Measurements from ENCODE around the gene BTN3A1. TPM values are rescaled to one million over a fixed set of nuclear protein-coding genes. Genes with fewer than 3 reads are reported as not detected.
"Not testable (repeated sequence)": the region's sequence is repeated elsewhere in the genome, so short reads cannot be mapped to it uniquely, and the experiment has no call there.

BTN3A1 gene
- total and polyA plus RNA-seq, 5 donors: 4.4 to 11.2 (median 10.5) TPM

DNA sequence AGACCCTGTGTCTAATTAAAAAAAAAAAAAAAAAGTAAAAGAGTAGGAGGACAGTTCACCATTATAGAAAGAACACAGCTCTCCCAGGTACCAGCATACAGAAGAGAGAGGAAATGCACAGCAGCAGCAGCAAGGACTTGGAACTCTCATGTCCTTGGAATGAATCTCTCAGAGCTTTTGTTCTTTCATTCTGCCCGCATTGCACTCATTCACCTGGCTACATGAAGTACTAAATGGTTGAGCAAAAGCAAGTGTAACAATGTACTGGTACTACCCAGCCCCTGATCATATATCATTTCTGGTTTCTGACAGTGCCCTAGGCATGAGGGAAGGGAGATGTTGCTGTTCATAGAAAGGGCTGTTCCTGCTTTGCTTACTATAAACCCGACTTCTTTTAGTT is 26.1 kb downstream of the BTN3A1 start:
- WGBS: 97% methylated on average over 2 of the region's 2 CpGs
- no peaks in the 10 kb centered on the region for H3K4me1 ChIP-seq (ENCODE audit: control insufficient read depth, insufficient read depth, low read length)
- H3K27ac ChIP-seq (ENCODE audit: low read length): no peak overlapping the region
- DNase-seq (no peak), ATAC-seq (no peak)
- no peaks in the 10 kb centered on the region for H3K27me3 ChIP-seq (ENCODE audit: control insufficient read depth, insufficient read depth)
- no peak overlapping the region for H3K4me3 ChIP-seq (ENCODE audit: low read length)
- no peaks in the 10 kb centered on the region for H3K9me3 ChIP-seq (ENCODE audit: control insufficient read depth, low read length)
- intact Hi-C loops (cut with DNase I): no loop called here

DNA sequence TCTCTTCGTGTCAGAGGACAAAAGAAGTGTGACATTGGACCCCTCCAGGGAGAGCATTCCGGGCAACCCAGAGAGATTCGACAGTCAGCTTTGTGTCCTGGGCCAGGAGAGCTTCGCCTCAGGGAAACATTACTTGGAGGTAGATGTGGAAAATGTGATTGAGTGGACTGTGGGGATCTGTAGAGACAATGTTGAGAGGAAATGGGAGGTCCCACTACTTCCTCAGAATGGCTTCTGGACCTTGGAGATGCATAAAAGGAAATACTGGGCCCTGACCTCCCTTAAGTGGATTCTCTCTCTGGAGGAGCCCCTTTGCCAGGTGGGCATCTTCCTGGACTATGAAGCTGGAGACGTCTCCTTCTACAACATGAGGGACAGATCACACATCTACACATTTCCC is 28.7 kb downstream of the BTN3A1 start:
- H3K4me3 ChIP-seq (ENCODE audit: low read length): no peak overlapping the region
- DNase-seq: no peak
- no peaks in the 10 kb centered on the region for H3K9me3 ChIP-seq (ENCODE audit: control insufficient read depth, low read length)
- no peak overlapping the region for H3K27ac ChIP-seq (ENCODE audit: low read length)
- intact Hi-C loops (cut with DNase I): no loop called here
- peak; percentile 39 to 80 for ATAC-seq
- 71% methylated on average over 5 of the region's 5 CpGs for WGBS
- H3K4me1 ChIP-seq (ENCODE audit: control insufficient read depth, insufficient read depth, low read length): no peaks in the 10 kb centered on the region
- no peaks in the 10 kb centered on the region for H3K27me3 ChIP-seq (ENCODE audit: control insufficient read depth, insufficient read depth)

DNA sequence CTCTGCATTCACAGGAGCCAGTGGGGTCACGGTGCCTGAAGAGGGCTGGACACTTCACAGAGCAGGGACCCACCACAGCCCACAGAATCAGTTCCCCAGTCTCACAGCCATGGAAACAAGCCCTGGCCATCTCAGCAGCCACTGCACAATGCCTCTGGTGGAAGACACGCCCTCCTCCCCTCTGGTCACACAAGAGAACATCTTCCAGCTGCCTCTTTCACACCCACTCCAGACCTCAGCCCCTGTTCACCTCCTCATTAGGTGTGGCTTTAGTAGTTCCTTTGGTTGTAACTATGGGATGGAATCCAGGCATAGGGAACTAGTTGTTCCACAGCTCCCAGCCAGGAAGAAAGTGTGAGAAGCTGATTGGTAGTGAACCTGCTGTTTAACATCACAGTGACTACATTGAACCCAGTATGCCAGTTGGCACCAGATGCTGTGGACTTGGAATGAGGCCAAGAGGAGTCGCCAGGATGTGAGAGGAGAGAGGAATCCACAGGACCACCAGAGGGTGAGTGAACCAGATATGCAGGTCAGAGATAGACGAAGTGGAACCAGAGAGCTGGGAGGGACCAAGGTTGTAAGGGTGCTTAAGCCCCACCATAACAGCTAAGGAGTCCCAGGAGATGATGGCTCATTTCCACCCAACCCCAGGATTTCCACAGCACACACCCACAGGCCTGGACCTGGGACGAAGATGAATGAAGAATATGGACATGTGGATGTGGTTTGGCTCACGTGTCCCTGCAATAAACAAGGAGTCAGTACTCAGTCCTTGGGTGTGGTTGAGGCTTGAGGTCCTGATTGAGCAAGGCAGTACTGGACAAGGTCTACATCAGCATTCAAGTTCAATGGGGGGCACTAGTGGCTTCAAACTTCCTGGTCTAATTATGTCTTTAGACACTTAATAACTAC is 29.4 kb downstream of the BTN3A1 start:
- no peak overlapping the region for H3K4me3 ChIP-seq (ENCODE audit: low read length)
- 72% methylated on average over 6 of the region's 6 CpGs for WGBS
- H3K9me3 ChIP-seq (ENCODE audit: control insufficient read depth, low read length): no peaks in the 10 kb centered on the region
- H3K27ac ChIP-seq (ENCODE audit: low read length): no peak overlapping the region
- intact Hi-C loops (cut with DNase I): no loop called here
- DNase-seq (no peak), ATAC-seq (peak; percentile 45 to 73)
- H3K4me1 ChIP-seq (ENCODE audit: control insufficient read depth, insufficient read depth, low read length): no peaks in the 10 kb centered on the region
- no peaks in the 10 kb centered on the region for H3K27me3 ChIP-seq (ENCODE audit: control insufficient read depth, insufficient read depth)

DNA sequence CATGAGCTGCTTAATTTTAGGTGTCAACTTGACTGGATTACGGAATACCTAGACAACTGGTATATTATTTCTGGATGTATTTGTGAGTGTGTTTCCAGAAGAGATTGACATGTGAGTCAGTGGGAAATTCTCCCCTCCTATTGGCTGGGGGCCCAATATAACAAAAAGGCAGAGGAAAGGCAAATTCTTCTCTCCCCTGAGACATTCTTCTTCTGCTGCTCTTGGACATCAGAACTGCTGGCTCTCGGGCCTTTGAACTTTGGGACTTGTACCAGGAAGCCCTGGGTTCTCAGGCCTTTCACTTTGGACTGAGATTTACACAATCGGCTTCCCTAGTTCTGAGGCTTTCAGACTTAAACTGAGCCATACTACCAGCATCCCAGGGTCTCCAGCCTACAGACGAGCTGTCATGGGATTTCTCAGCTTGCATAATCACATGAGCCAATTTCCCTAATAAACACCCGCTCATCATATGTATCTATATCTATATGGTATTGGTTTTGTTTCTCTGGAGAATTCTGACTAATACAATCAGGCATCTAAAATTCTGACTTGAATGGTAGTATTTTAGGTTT is 30.6 kb downstream of the BTN3A1 start:
- Histone ChIP-seq H3K4me1 (ENCODE audit: control insufficient read depth, insufficient read depth, low read length) (no peaks in the 10 kb centered on the region), H3K27me3 (ENCODE audit: control insufficient read depth, insufficient read depth) (no peaks in the 10 kb centered on the region), H3K9me3 (ENCODE audit: control insufficient read depth, low read length) (no peaks in the 10 kb centered on the region), H3K27ac (ENCODE audit: low read length) (no peak overlapping the region), H3K4me3 (ENCODE audit: low read length) (no peak overlapping the region)
- intact Hi-C loops (cut with DNase I): no loop called here
- peak in 1 of 3 donors; percentile 44 for DNase-seq
- WGBS: 75% methylated on average over 5 of the region's 5 CpGs
- ATAC-seq: peak; percentile 26 to 81

DNA sequence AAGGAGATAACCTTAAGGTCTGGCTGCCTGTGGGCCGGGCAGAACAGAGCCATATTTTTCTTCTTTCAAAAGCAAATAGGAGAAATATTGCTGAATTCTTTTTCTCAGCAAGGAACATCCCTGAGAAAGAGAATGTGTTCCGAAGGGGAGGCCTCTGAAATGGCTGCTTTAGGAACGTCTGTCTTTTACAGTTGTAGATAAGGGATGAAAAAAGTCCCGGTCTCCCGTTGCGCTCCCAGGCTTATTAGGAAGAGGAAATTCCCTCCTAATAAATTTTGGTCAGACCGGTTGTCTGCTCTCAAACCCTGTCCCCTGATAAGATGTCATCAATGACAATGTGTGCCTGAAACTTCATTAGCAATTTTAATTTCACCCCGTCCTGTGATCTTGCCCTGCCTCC is 31.6 kb downstream of the BTN3A1 start:
- 91% methylated on average over 8 of the region's 8 CpGs for WGBS
- H3K9me3 ChIP-seq (ENCODE audit: control insufficient read depth, low read length); H3K4me3 ChIP-seq (ENCODE audit: low read length); ATAC-seq; DNase-seq; H3K27me3 ChIP-seq (ENCODE audit: control insufficient read depth, insufficient read depth); H3K27ac ChIP-seq (ENCODE audit: low read length); intact Hi-C loops (cut with DNase I); H3K4me1 ChIP-seq (ENCODE audit: control insufficient read depth, insufficient read depth, low read length): not testable (repeated sequence)

DNA sequence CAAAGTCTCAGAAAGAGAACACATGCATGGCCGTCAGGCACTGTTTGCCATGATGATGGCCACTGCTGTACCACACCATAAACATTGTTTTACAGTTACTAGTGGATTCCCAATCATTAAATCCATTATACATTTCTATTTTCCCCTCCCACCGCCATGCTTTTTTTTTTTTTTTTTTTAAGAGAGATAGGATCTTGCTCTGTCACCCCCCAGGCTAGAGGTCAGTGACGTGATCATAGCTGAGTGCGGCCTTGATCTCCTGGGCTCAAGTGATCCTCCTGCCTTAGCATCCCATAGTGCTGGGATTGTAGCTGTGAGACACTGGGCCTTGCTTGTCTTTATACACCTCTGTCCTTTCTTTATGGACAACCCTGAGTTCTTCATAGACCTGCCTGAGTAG is 33.9 kb downstream of the BTN3A1 start:
- H3K27me3 ChIP-seq (ENCODE audit: control insufficient read depth, insufficient read depth): no peaks in the 10 kb centered on the region
- no peaks in the 10 kb centered on the region for H3K4me1 ChIP-seq (ENCODE audit: control insufficient read depth, insufficient read depth, low read length)
- ATAC-seq (no peak), DNase-seq (no peak)
- H3K4me3 ChIP-seq (ENCODE audit: low read length): no peak overlapping the region
- intact Hi-C loops (cut with DNase I): no loop called here
- H3K27ac ChIP-seq (ENCODE audit: low read length): no peak overlapping the region
- H3K9me3 ChIP-seq (ENCODE audit: control insufficient read depth, low read length): no peaks in the 10 kb centered on the region
- 97% methylated on average over 4 of the region's 4 CpGs for WGBS

DNA sequence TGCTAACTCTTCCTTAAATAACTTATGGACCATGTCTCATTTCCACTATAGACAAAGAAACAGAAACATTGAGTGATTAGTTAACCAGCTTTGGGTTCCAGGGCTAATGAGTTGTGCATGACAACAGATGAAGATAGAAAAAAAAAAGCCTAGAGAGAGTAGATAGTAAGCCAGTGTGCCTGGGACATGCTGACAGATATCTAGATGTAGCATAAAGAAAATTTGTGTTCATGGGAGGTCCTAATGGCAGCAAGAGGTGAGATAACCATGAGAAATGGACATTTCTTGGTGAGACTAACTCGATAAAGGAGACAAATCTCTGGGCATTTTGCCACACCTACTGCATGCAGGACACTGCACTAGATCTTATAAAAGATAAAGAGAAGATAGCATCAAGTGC is 35.5 kb downstream of the BTN3A1 start:
- intact Hi-C loops (cut with DNase I): no loop called here
- WGBS: 79% methylated on average over 1 of the region's 1 CpG
- Histone ChIP-seq H3K27me3 (ENCODE audit: control insufficient read depth, insufficient read depth) (no peaks in the 10 kb centered on the region), H3K9me3 (ENCODE audit: control insufficient read depth, low read length) (no peaks in the 10 kb centered on the region), H3K4me1 (ENCODE audit: control insufficient read depth, insufficient read depth, low read length) (no peaks in the 10 kb centered on the region), H3K27ac (ENCODE audit: low read length) (no peak overlapping the region), H3K4me3 (ENCODE audit: low read length) (no peak overlapping the region)
- DNase-seq (no peak), ATAC-seq (no peak)

DNA sequence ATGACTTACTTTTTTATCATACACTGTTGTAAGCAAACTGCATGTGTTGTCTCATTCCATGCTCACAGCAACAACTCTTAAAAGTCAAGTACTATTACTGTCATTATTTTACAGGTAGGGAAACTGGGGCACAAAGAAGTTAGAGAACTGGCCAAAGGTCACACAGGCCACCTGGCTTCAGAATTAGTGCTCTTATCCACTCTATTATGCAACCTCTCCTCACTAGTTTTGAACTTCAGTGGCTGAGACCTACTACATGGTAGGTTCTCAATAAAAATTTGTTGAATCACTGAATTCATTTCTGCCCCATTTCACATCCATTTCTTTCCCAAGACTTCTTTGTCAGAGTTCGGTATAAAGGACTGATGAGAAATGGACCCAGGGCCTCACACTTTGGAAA is 35.9 kb downstream of the BTN3A1 start:
- DNase-seq: no peak
- H3K9me3 ChIP-seq (ENCODE audit: control insufficient read depth, low read length): no peaks in the 10 kb centered on the region
- no peaks in the 10 kb centered on the region for H3K4me1 ChIP-seq (ENCODE audit: control insufficient read depth, insufficient read depth, low read length)
- H3K27me3 ChIP-seq (ENCODE audit: control insufficient read depth, insufficient read depth): no peaks in the 10 kb centered on the region
- H3K4me3 ChIP-seq (ENCODE audit: low read length): no peak overlapping the region
- no peak overlapping the region for H3K27ac ChIP-seq (ENCODE audit: low read length)
- intact Hi-C loops (cut with DNase I): no loop called here
- WGBS: 100% methylated on average over 1 of the region's 1 CpG
- ATAC-seq: no peak

DNA sequence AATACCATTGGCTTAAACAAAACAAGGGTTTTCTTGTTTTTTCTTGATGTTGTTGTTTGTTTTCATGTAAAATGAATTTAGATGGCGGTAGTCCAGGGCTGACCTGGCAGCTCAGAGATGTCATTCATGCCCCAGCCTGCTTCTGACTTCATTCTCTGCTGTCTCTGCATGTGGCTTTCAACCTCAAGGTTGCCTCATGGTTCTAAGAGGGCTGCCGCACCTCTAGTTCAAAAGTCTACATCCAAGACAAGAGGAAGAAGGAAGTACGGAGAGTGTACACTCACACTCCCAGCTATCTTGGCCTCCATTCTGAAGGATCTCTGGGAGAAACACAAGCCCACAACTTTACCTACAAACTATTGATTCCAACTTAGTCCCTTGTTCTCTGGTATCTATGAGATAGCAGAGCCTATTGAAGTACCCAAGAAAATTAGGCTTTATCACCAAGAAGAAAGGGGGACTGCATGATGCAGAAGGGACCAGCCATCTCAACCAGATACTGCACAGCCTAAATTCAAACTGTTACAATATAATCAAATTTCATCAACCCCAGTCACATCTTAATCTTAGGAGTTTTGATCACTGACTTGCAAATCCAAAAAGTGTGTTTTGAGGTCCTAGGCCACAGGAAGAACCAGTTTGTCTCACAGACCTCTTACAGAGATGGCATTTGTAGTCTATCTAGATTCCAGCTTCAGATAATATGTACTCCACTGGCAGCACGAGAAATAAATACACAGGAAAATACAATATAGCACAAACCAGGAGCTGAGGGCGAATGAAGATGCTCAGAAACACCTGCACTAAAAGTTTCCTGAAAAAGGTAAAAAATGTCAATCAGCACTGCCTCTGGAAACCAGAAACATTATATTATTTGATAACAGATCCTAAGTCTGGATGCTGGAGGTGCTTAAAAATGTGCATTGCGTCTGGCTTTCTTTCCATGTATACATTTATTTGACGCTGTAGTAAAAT is 37.4 kb downstream of the BTN3A1 start:
- WGBS: 60% methylated on average over 7 of the region's 7 CpGs
- DNase-seq: no peak
- Histone ChIP-seq H3K4me1 (ENCODE audit: control insufficient read depth, insufficient read depth, low read length) (peaks cover under 1% of the 10 kb centered on the region), H3K27me3 (ENCODE audit: control insufficient read depth, insufficient read depth) (no peaks in the 10 kb centered on the region), H3K9me3 (ENCODE audit: control insufficient read depth, low read length) (no peaks in the 10 kb centered on the region), H3K4me3 (ENCODE audit: low read length) (peak overlapping the region; percentile 97), H3K27ac (ENCODE audit: low read length) (no peak overlapping the region)
- ATAC-seq: no peak
- intact Hi-C loops (cut with DNase I): no loop called here

DNA sequence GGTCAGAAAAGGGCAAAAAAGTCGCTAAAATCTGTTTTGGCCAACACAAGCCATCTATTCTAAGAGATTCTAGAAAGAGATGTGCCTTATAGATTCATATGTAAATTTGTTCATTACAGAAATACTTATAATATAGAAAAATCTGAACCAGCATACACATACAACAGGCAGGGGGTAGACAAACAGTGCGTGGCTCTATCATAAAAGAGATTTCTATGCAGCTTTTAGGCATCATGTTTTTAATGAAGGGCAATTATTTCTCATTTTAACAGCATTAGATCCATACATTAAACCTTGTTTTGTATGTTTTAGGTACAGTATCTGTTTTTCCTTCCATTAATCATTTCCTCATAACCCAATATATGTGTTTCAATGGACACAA is 38.9 kb downstream of the BTN3A1 start:
- H3K27me3 ChIP-seq (ENCODE audit: control insufficient read depth, insufficient read depth): no peaks in the 10 kb centered on the region
- ATAC-seq (no peak), DNase-seq (no peak)
- peaks cover 2% of the 10 kb centered on the region for H3K4me1 ChIP-seq (ENCODE audit: control insufficient read depth, insufficient read depth, low read length)
- H3K9me3 ChIP-seq (ENCODE audit: control insufficient read depth, low read length): no peaks in the 10 kb centered on the region
- 24% methylated on average over 2 of the region's 2 CpGs for WGBS
- intact Hi-C loops (cut with DNase I): no loop called here
- no peak overlapping the region for H3K27ac ChIP-seq (ENCODE audit: low read length)
- peak overlapping the region; percentile 97 for H3K4me3 ChIP-seq (ENCODE audit: low read length)

DNA sequence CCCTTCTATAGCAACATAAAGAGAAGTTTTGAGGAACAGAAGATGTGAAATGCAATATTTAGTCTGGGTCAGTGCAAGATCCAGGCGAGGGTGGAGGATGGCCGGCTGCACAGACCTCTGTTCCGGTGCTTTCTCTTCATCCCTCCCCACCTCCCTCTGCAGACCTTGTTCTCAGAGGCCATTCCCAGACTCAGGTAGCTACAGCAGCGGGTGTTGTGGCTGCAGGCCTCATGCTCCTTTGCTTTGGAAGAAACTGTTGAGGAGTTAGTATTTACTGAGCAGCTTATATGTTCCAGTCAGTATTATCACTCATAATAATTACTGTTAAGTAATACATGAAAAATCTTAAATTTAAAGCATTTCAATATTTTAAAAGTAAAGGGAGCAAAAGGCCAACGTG is 39.9 kb downstream of the BTN3A1 start:
- intact Hi-C loops (cut with DNase I): no loop called here
- no peak for ATAC-seq
- no peak for DNase-seq
- Histone ChIP-seq H3K27ac (ENCODE audit: low read length) (no peak overlapping the region), H3K27me3 (ENCODE audit: control insufficient read depth, insufficient read depth) (no peaks in the 10 kb centered on the region), H3K4me1 (ENCODE audit: control insufficient read depth, insufficient read depth, low read length) (peaks cover 2% of the 10 kb centered on the region), H3K9me3 (ENCODE audit: control insufficient read depth, low read length) (no peaks in the 10 kb centered on the region), H3K4me3 (ENCODE audit: low read length) (peak overlapping the region; percentile 47)
- WGBS: 56% methylated on average over 5 of the region's 5 CpGs
